DOHH2 (cell line): ENCODE results near the gene FHOD3.

Experiments
- EZH2phosphoT487 ChIP-seq: fragments of 200-600 bp; sonication (generic); IDR thresholded peaks from 2 replicates; pipeline ENCODE4 v1.6.1; 2017; ENCODE audit warnings: borderline replicate concordance, mild to moderate bottlenecking, antibody characterized with exemption, low read length, moderate library complexity, mixed read lengths
- TF ChIP-seq, protein P1 (sequence below): fragments of 200-600 bp; sonication (generic); IDR thresholded peaks from one replicate; pipeline ENCODE4 v1.5.1; 2014; ENCODE audit warnings: antibody characterized with exemption, mild to moderate bottlenecking, low read depth, low read length; ENCODE audit not compliant: poor library complexity, severe bottlenecking

DNA sequence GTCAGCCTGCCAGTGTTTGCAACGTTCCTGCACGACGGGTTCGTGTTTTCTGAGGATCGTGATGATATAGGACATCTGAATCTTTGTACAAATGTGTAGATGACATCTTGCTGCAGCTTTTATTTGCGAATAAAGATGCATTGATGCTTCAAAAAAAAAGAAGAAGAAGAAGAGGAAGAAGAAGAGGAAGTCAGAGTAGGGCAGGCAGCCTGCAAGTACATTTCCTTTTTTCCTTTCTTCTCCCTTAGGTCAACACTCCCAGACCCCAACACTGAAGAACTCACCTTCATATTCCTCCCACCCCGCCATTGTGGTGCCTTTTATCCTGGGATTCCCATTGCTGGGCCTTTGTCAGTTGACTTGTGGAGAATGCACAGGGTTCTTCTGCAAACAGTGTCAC, 91.5 kb downstream of the FHOD3 start:
- TF ChIP-seq, protein P1, sequence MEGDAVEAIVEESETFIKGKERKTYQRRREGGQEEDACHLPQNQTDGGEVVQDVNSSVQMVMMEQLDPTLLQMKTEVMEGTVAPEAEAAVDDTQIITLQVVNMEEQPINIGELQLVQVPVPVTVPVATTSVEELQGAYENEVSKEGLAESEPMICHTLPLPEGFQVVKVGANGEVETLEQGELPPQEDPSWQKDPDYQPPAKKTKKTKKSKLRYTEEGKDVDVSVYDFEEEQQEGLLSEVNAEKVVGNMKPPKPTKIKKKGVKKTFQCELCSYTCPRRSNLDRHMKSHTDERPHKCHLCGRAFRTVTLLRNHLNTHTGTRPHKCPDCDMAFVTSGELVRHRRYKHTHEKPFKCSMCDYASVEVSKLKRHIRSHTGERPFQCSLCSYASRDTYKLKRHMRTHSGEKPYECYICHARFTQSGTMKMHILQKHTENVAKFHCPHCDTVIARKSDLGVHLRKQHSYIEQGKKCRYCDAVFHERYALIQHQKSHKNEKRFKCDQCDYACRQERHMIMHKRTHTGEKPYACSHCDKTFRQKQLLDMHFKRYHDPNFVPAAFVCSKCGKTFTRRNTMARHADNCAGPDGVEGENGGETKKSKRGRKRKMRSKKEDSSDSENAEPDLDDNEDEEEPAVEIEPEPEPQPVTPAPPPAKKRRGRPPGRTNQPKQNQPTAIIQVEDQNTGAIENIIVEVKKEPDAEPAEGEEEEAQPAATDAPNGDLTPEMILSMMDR: no peak
- no peak for TF ChIP-seq EZH2phosphoT487
